Esophagus squamous epithelium (tissue), 4 donors: ENCODE measurements around the gene MTREX.

ENCODE experiments used
- POLR2A ChIP-seq, 4 donors: fragments of 450-650 bp; IDR thresholded peaks; one replicate each; pipeline ENCODE4 v1.6.1; 2017; ENCODE audit warnings: antibody characterized with exemption in 4 of 4, mild to moderate bottlenecking in 4 of 4, moderate library complexity in 3 of 4
- TF ChIP-seq, protein P1 (sequence below), 6 experiments: fragments of 450-650 bp in 4 of 6; fragments of 200-600 bp in 2 of 6; sonication (generic) in 2 of 6; IDR thresholded peaks; one replicate each; pipeline ENCODE4 v1.5.1; 2016 to 2019; ENCODE audit warnings: antibody characterized with exemption in 6 of 6, mild to moderate bottlenecking in 4 of 6, moderate library complexity in 4 of 6

DNA sequence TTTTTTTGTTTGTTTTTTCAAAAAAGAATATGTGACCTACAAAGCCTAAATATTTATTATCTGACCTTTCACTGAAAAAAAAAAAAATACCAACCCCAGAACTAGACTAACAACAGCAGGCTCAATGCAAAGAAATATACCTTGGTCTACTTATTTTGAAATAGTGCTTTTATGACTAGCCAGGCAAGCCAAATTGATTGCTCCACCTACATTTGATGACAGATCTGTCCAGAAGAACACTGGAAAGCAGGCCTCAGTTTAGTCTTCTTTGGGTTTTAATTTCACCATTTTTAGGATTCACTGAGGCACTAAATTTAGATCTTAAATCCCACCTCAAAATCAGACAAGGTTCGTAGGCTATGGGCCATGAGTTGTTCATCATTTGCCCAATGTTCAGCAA, 129.7 kb downstream of the MTREX start:
- TF ChIP-seq POLR2A (IDR thresholded peaks at IDR 0.05) = no peak
- TF ChIP-seq, protein P1, sequence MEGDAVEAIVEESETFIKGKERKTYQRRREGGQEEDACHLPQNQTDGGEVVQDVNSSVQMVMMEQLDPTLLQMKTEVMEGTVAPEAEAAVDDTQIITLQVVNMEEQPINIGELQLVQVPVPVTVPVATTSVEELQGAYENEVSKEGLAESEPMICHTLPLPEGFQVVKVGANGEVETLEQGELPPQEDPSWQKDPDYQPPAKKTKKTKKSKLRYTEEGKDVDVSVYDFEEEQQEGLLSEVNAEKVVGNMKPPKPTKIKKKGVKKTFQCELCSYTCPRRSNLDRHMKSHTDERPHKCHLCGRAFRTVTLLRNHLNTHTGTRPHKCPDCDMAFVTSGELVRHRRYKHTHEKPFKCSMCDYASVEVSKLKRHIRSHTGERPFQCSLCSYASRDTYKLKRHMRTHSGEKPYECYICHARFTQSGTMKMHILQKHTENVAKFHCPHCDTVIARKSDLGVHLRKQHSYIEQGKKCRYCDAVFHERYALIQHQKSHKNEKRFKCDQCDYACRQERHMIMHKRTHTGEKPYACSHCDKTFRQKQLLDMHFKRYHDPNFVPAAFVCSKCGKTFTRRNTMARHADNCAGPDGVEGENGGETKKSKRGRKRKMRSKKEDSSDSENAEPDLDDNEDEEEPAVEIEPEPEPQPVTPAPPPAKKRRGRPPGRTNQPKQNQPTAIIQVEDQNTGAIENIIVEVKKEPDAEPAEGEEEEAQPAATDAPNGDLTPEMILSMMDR (IDR thresholded peaks at IDR 0.05) = no peak
